Measurements from ENCODE around the gene PTPRB. TPM values are rescaled to one million over a fixed set of nuclear protein-coding genes. Genes with fewer than 3 reads are reported as not detected.

Gene PTPRB
- total and polyA plus RNA-seq, 8 donors, result 2.2 to 5.5 (median 4.4) TPM

GRCh38 chr12:70609739-70610491 is 27.3 kb downstream of the PTPRB start:
- H3K4me3 ChIP-seq, result peak overlapping the region; percentile 21 to 55 (median 32)
- ATAC-seq, result peak; percentile 48 to 86 (median 77)
- no peak for FAIRE-seq
- H3K9me3 ChIP-seq, result no peaks in the 10 kb centered on the region
- peaks cover 0 to 4% (median 0%) of the 10 kb centered on the region in 3 donors for H3K4me1 ChIP-seq
- H3K27ac ChIP-seq, result no peak overlapping the region
- intact Hi-C loops (cut with DNase I), result no loop called here
- whole genome bisulfite sequencing, 2 donors, result 1 to 3% methylated on average over 49 to 63 of the region's 63 CpGs
- no peaks in the 10 kb centered on the region for H3K36me3 ChIP-seq
- TF ChIP-seq CTCF (IDR thresholded peaks at IDR 0.05), result no peak
- peak in 4 of 6 donors; percentile 14 to 67 (median 42) for DNase-seq
- H3K27me3 ChIP-seq, result no peaks in the 10 kb centered on the region

DNA sequence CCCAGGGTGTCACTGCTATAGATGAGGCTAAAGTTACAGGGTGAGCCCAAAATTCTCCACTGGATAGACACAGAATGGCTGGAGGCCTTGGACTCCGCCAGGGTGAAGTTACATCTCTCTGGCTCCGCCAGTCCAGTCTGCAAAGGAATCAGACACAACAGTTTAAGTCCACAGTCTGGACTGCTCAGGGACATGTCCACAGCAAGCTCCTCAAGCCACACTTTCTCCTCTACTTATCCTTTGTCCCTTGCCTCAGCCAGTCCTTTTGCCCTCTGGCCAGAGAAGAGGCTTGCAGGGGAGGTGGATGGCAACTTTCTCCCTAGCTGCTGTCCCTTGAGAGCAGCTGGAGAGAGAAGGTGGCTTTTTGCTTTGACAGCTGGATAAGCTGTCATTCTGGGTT is 28.0 kb downstream of the PTPRB start:
- no peak for ATAC-seq
- no peak for TF ChIP-seq CTCF (IDR thresholded peaks at IDR 0.05)
- intact Hi-C loops (cut with DNase I), result no loop called here
- FAIRE-seq, result no peak
- Histone ChIP-seq H3K4me1 (peaks cover 0 to 4% (median 0%) of the 10 kb centered on the region in 3 donors), H3K9me3 (no peaks in the 10 kb centered on the region), H3K36me3 (no peaks in the 10 kb centered on the region), H3K27me3 (no peaks in the 10 kb centered on the region), H3K4me3 (peak overlapping the region in 3 of 4 donors; percentile 21 to 55 (median 43)), H3K27ac (no peak overlapping the region)
- DNase-seq, result no peak
- WGBS, 2 donors, result 80 to 94% methylated on average over 2 of the region's 2 CpGs

DNA sequence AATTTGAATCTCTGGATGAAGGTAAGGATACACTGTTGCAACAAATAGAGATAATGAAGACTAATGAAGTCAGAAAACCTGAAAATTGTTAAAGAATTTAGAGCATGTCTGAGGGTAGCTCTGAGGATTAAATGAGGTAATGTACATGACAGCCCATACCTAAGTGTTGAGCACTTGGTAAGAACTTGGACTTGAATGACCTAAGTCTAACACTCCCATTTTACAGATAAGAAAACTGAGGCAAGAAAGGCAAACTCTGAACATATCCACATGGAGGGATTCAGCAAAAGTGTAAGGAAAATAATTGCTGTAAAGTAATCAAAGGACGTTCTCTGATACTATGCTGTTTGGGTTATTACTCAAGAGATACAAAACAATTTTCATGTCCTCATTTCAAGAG is 29.0 kb downstream of the PTPRB start:
- intact Hi-C loops (cut with DNase I), result no loop called here
- no peak for TF ChIP-seq CTCF (IDR thresholded peaks at IDR 0.05)
- Histone ChIP-seq H3K4me3 (no peak overlapping the region), H3K9me3 (no peaks in the 10 kb centered on the region), H3K27me3 (no peaks in the 10 kb centered on the region), H3K4me1 (peaks cover 0 to 4% (median 0%) of the 10 kb centered on the region in 3 donors), H3K36me3 (no peaks in the 10 kb centered on the region), H3K27ac (no peak overlapping the region)
- no peak for DNase-seq
- FAIRE-seq, result no peak
- no peak for ATAC-seq
- 55 to 69% methylated on average over 1 of the region's 1 CpG for WGBS, 2 donors

GRCh38 chr12:70607107-70607506 is 30.1 kb downstream of the PTPRB start:
- intact Hi-C loops (cut with DNase I), result no loop called here
- no peak for TF ChIP-seq CTCF (IDR thresholded peaks at IDR 0.05)
- FAIRE-seq (no peak), DNase-seq (no peak), ATAC-seq (no peak)
- Histone ChIP-seq H3K4me3 (no peak overlapping the region), H3K36me3 (no peaks in the 10 kb centered on the region), H3K4me1 (peaks cover 0 to 4% (median 0%) of the 10 kb centered on the region in 3 donors), H3K9me3 (no peaks in the 10 kb centered on the region), H3K27me3 (no peaks in the 10 kb centered on the region), H3K27ac (no peak overlapping the region)

- ATAC-seq (no peak), DNase-seq (no peak), FAIRE-seq (no peak)
- no peak for TF ChIP-seq CTCF (IDR thresholded peaks at IDR 0.05)
- intact Hi-C loops (cut with DNase I), result no loop called here
- 63 to 74% methylated on average over 5 of the region's 5 CpGs for WGBS, 2 donors
- Histone ChIP-seq H3K4me3 (no peak overlapping the region), H3K9me3 (no peaks in the 10 kb centered on the region), H3K27ac (no peak overlapping the region), H3K36me3 (no peaks in the 10 kb centered on the region), H3K27me3 (no peaks in the 10 kb centered on the region), H3K4me1 (peaks cover 0 to 4% (median 0%) of the 10 kb centered on the region in 3 donors)
Measured at GRCh38 chr12:70605976-70606375, 31.3 kb downstream of the PTPRB start.
